Tibial artery (tissue), 4 donors: ENCODE data around the gene FLT3LG.

ENCODE experiments used
- DNase-seq, 2 donors: peaks; one replicate each; pipeline ENCODE4 v3.0.0-alpha.2; 2019
- H3K27ac ChIP-seq, 2 donors: fragments of 200-600 bp; sonication (generic) in 1 of 2; 1 replicate in 1 of 2; 2 replicates in 1 of 2; pipeline ENCODE4 v1.5.1; 2018 to 2019; ENCODE audit warnings: mild to moderate bottlenecking in 1 of 2
- H3K27me3 ChIP-seq, 2 donors: fragments of 200-600 bp; sonication (generic) in 1 of 2; one replicate each; pipeline versions ENCODE4 v1.5.1 to v1.6.0; 2016 to 2019
- H3K36me3 ChIP-seq, 3 donors: fragments of 200-600 bp; sonication (generic) in 2 of 3; one replicate each; pipeline ENCODE4 v1.5.1; 2016 to 2019; ENCODE audit warnings: mild to moderate bottlenecking in 2 of 3
- H3K4me1 ChIP-seq, 4 donors: fragments of 200-600 bp; sonication (generic) in 2 of 4; 1 replicate in 3 of 4; 2 replicates in 1 of 4; pipeline ENCODE4 v1.5.1; 2016 to 2019
- H3K4me3 ChIP-seq, 2 donors: fragments of 200-600 bp; sonication (generic) in 1 of 2; 1 replicate in 1 of 2; 2 replicates in 1 of 2; pipeline ENCODE4 v1.5.1; 2018 to 2019; ENCODE audit warnings: mild to moderate bottlenecking in 2 of 2
- H3K9me3 ChIP-seq, 3 donors: fragments of 200-600 bp; sonication (generic) in 1 of 3; one replicate each; pipeline ENCODE4 v1.5.1; 2016 to 2019
- CTCF ChIP-seq, 2 experiments: fragments of 200-600 bp in 1 of 2; fragments of 450-650 bp in 1 of 2; IDR thresholded peaks; one replicate each; pipeline ENCODE4 v1.5.1; 2017 to 2019; ENCODE audit warnings: antibody characterized with exemption in 2 of 2, mild to moderate bottlenecking in 1 of 2, moderate library complexity in 1 of 2
- intact Hi-C: fragments of 100-400 bp; cut with DNase I; formaldehyde crosslinking; loops from one replicate; pipeline ENCODE4 v1.15.0; 2023; ENCODE audit warnings: low total_unique reads

The FLT3LG gene

GRCh38 chr19:49486232-49486631 lies 12.2 kb downstream of the FLT3LG start:
- Histone ChIP-seq H3K36me3 (peaks cover 18 to 36% (median 22%) of the 10 kb centered on the region in 3 donors), H3K9me3 (no peaks in the 10 kb centered on the region)

GRCh38 chr19:49486710-49487276 lies 12.8 kb downstream of the FLT3LG start:
- DNase-seq = peak in 1 of 2 donors; percentile 75
- Histone ChIP-seq H3K27ac (peak overlapping the region; percentile 84 to 85), H3K4me1 (peaks cover 0 to 29% (median 26%) of the 10 kb centered on the region in 4 donors), H3K36me3 (peaks cover 24 to 38% (median 27%) of the 10 kb centered on the region in 3 donors), H3K4me3 (peak overlapping the region in 1 of 2 donors; percentile 30), H3K27me3 (no peaks in the 10 kb centered on the region), H3K9me3 (no peaks in the 10 kb centered on the region)
- intact Hi-C loops = no loop called here
- TF ChIP-seq CTCF (IDR thresholded peaks at IDR 0.05) = no peak

More at GRCh38 chr19:49486232-49486631, 12.2 kb downstream of the FLT3LG start:
- H3K4me1 ChIP-seq = peaks cover 0 to 29% (median 26%) of the 10 kb centered on the region in 4 donors
- no peaks in the 10 kb centered on the region for H3K27me3 ChIP-seq
- peak overlapping the region in 1 of 2 donors; percentile 85 for H3K27ac ChIP-seq
- no peak for TF ChIP-seq CTCF (IDR thresholded peaks at IDR 0.05)
- intact Hi-C loops = no loop called here
- no peak overlapping the region for H3K4me3 ChIP-seq
- DNase-seq = no peak

GRCh38 chr19:49487277-49488045 lies 13.4 kb downstream of the FLT3LG start, which contains the start of gene RPL13A:
RPL13A (plus strand) TSS chr19:49487608; CDS start chr19:49487630, 22 bp downstream.
- TF ChIP-seq CTCF (IDR thresholded peaks at IDR 0.05) = no peak
- Histone ChIP-seq H3K27me3 (no peaks in the 10 kb centered on the region), H3K27ac (peak within 1 kb of the TSS; percentile 84 to 85), H3K4me3 (peak within 1 kb of the TSS; percentile 80 to 89), H3K4me1 (peaks cover 0 to 29% (median 26%) of the 10 kb centered on the region in 4 donors), H3K9me3 (no peaks in the 10 kb centered on the region), H3K36me3 (peaks cover 31 to 41% (median 34%) of the 10 kb centered on the region in 3 donors)
- DNase-seq = peak; percentile 99 to 100
- intact Hi-C loops = no loop called here

- Histone ChIP-seq H3K9me3 (no peaks in the 10 kb centered on the region), H3K4me3 (peak overlapping the region; percentile 80 to 89), H3K27me3 (no peaks in the 10 kb centered on the region), H3K36me3 (peaks cover 32 to 49% (median 41%) of the 10 kb centered on the region in 3 donors), H3K27ac (peak overlapping the region; percentile 83 to 84), H3K4me1 (peaks cover 0 to 29% (median 26%) of the 10 kb centered on the region in 4 donors)
- DNase-seq = no peak
- intact Hi-C loops = no loop called here
- TF ChIP-seq CTCF (IDR thresholded peaks at IDR 0.05) = no peak
Observed at GRCh38 chr19:49488046-49488862, 14.2 kb downstream of the FLT3LG start.

GRCh38 chr19:49488863-49489537 lies 15.0 kb downstream of the FLT3LG start:
- Histone ChIP-seq H3K36me3 (peaks cover 32 to 51% (median 41%) of the 10 kb centered on the region in 3 donors), H3K9me3 (no peaks in the 10 kb centered on the region), H3K4me1 (peaks cover 0 to 29% (median 26%) of the 10 kb centered on the region in 4 donors), H3K4me3 (peak overlapping the region; percentile 80 to 89), H3K27ac (peak overlapping the region; percentile 83 to 84), H3K27me3 (no peaks in the 10 kb centered on the region)
- TF ChIP-seq CTCF (IDR thresholded peaks at IDR 0.05) = no peak
- intact Hi-C loops = no loop called here
- DNase-seq = no peak
